K562 (cell line): Measurements from ENCODE around the gene CENPX. TPM values are rescaled to one million over a fixed set of nuclear protein-coding genes. Genes with fewer than 3 reads are reported as not detected.

Source experiments
- CBX3 ChIP-seq, 2 experiments: IDR thresholded peaks; 1 replicate in 1 of 2; 2 replicates in 1 of 2; pipeline ENCODE4 v1.6.1; 2012; ENCODE audit warnings: inconsistent platforms in 2 of 2, low read length in 2 of 2, borderline replicate concordance in 1 of 2, control low read depth in 1 of 2
- CHD1 ChIP-seq: fragments of 200-600 bp; sonication (generic); IDR thresholded peaks from one replicate; pipeline ENCODE4 v1.6.1; 2012; ENCODE audit warnings: mild to moderate bottlenecking, moderate library complexity, low read length, inconsistent platforms
- DPF2 ChIP-seq: fragments of 450-650 bp; IDR thresholded peaks from 2 replicates; pipeline ENCODE4 v1.6.1; 2016
- EGR1 ChIP-seq: fragments of 450-650 bp; conservative IDR thresholded peaks from 2 replicates; pipeline ENCODE4 v1.6.1; 2017; ENCODE audit warnings: mild to moderate bottlenecking
- HNRNPLL ChIP-seq: fragments of 200-400 bp; formaldehyde crosslinking; IDR thresholded peaks from 2 replicates; pipeline ENCODE4 v1.6.1; 2017; ENCODE audit warnings: low read length, low read depth, mild to moderate bottlenecking; ENCODE audit not compliant: poor library complexity, severe bottlenecking
- KDM1A ChIP-seq, 2 experiments: fragments of 450-650 bp; IDR thresholded peaks; 2 replicates each; pipeline ENCODE4 v1.6.1; 2016; ENCODE audit warnings: mild to moderate bottlenecking in 2 of 2
- MYNN ChIP-seq, 2 experiments: sonication (generic); formaldehyde crosslinking in 1 of 2; IDR thresholded peaks; 2 replicates each; pipeline versions ENCODE4 v1.5.0 to v1.6.1; 2016 to 2020; ENCODE audit warnings: antibody characterized with exemption in 1 of 2, missing genetic modification reagents in 1 of 2
- POLR2G ChIP-seq: fragments of 200-400 bp; formaldehyde crosslinking; IDR thresholded peaks from 2 replicates; pipeline ENCODE4 v1.6.1; 2017; ENCODE audit warnings: low read depth, mild to moderate bottlenecking, antibody characterized with exemption, low read length, moderate library complexity
- RBFOX2 ChIP-seq: fragments of 200-400 bp; formaldehyde crosslinking; IDR thresholded peaks from 2 replicates; pipeline ENCODE4 v1.6.1; 2017; ENCODE audit warnings: low read depth, mild to moderate bottlenecking, low read length, moderate library complexity
- SIX5 ChIP-seq, 2 experiments: IDR thresholded peaks; 2 replicates each; pipeline ENCODE4 v1.6.1; 2011; ENCODE audit warnings: low read length in 2 of 2, borderline replicate concordance in 1 of 2, low read depth in 1 of 2, mild to moderate bottlenecking in 1 of 2, moderate library complexity in 1 of 2; ENCODE audit not compliant: insufficient read depth in 1 of 2
- ZNF174 ChIP-seq: fragments of 250-450 bp; sonication (Bioruptor Pico); IDR thresholded peaks from 2 replicates; pipeline ENCODE4 v1.4.0; 2020; ENCODE audit warnings: mild to moderate bottlenecking
- ZNF263 ChIP-seq: sonication (generic); formaldehyde crosslinking; IDR thresholded peaks from 2 replicates; pipeline ENCODE4 v1.8.0; 2022; ENCODE audit warnings: mild to moderate bottlenecking, missing genetic modification reagents, borderline replicate concordance
- ZSCAN32 ChIP-seq: fragments of 450-650 bp; formaldehyde crosslinking; IDR thresholded peaks from 2 replicates; pipeline ENCODE4 v1.4.0; 2020; ENCODE audit warnings: mild to moderate bottlenecking, moderate library complexity
- polyA plus RNA-seq, 8 experiments: library from polyadenylated mRNA; depleted of rRNA in 4 of 8; stranded (reverse) in 5 of 8; unstranded in 3 of 8; fragments of >200 nt; fragmentation: Nextera tagmentation in 2 of 8; fragmentation: Illumina TruSeq in 1 of 8; extraction: Ambion mirVana in 2 of 8; extraction: Trizol in 1 of 8; gene quantifications; 2 replicates each; pipeline versions ENCODE4 v1.2.1 to v1.2.3, GENCODE V29; 2011 to 2014; ENCODE audit warnings: inconsistent platforms in 1 of 8, missing spikeins in 1 of 8
- total RNA-seq, 7 experiments: library from RNA; depleted of rRNA in 6 of 7; stranded (reverse); fragments of >200 nt in 6 of 7; fragmentation: Illumina TruSeq in 2 of 7; extraction: Trizol in 2 of 7; gene quantifications; 2 replicates each; pipeline versions ENCODE4 v1.2.1 to v1.2.3, GENCODE V29; 2011 to 2021; ENCODE audit warnings: low replicate concordance in 1 of 7
- TF ChIP-seq, protein P1 (sequence below): fragments of 450-650 bp; formaldehyde crosslinking; IDR thresholded peaks from 2 replicates; pipeline ENCODE4 v1.4.0; 2020; ENCODE audit warnings: mild to moderate bottlenecking, mixed read lengths
- TF ChIP-seq, protein P2 (sequence below): fragments of 250-450 bp; sonication (Bioruptor Pico); IDR thresholded peaks from 2 replicates; pipeline ENCODE4 v1.9.0; 2021; ENCODE audit warnings: mild to moderate bottlenecking
- TF ChIP-seq, protein P3 (sequence below), 2 experiments: fragments of 450-650 bp in 1 of 2; IDR thresholded peaks; 2 replicates each; pipeline ENCODE4 v1.6.1; 2011 to 2017; ENCODE audit warnings: low read depth in 2 of 2, antibody characterized with exemption in 1 of 2, borderline replicate concordance in 1 of 2, low read length in 1 of 2, mild to moderate bottlenecking in 1 of 2, mixed read lengths in 1 of 2; ENCODE audit not compliant: control insufficient read depth in 1 of 2

CENPX gene
- total and polyA plus RNA-seq, 9 of the 15 experiments (the other 6 are each of a cell fraction or from before 2014, with no cell fraction given), result 32.7 to 352 (median 127) TPM

DNA sequence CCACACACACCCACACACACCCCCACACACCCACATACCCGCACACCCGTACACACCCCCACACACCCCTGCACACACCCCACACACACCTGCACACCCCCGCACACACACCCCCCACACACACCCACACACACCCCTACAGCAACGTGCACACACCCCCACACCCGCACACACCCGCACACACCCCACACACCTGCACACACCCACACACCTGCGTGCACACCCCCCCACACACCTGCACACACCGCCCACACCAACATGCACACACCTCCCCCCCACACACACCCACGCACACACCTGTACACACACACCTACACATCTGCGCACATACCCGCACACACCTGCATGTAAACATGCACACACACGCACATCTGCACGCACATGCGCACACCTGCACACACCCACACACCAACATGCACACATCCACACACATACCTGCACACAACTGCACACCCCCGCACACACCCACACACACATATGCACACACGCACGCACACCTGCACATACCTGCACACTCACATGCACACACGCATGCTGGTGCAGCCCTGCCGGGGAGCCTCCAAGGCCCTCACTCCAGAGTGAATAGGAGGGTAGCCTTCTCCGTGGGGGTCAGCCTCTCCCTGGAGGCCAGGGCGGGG, 37.8 kb downstream of the CENPX start (continued):
- no peak for TF ChIP-seq ZNF263 (CRISPR knock-in tag)
- peak; percentile 56 for TF ChIP-seq HNRNPLL
- TF ChIP-seq DPF2, result no peak
- TF ChIP-seq POLR2G, result peak; percentile 29; the same call in 1 of the 2 replicates
- TF ChIP-seq CHD1, result no peak
- 0 out of 2 replicates have a peak, but pooled peaks have one; percentile 28 for TF ChIP-seq RBFOX2
- peak in 1 of 2 experiments; percentile 49; a peak in 1 of 4 replicates for TF ChIP-seq KDM1A (IDR thresholded peaks at IDR 0.05)
- TF ChIP-seq MYNN (IDR thresholded peaks at IDR 0.05), result peak; percentile 74
- TF ChIP-seq MYNN (CRISPR knock-in tag; IDR thresholded peaks at IDR 0.05), result no peak
- TF ChIP-seq, protein P1, sequence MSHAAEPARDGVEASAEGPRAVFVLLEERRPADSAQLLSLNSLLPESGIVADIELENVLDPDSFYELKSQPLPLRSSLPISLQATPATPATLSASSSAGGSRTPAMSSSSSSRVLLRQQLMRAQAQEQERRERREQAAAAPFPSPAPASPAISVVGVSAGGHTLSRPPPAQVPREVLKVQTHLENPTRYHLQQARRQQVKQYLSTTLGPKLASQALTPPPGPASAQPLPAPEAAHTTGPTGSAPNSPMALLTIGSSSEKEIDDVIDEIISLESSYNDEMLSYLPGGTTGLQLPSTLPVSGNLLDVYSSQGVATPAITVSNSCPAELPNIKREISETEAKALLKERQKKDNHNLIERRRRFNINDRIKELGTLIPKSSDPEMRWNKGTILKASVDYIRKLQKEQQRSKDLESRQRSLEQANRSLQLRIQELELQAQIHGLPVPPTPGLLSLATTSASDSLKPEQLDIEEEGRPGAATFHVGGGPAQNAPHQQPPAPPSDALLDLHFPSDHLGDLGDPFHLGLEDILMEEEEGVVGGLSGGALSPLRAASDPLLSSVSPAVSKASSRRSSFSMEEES (CRISPR knock-in tag), result no peak
- TF ChIP-seq SIX5 (IDR thresholded peaks at IDR 0.05; ENCODE audit: borderline replicate concordance in 1 of 2, insufficient read depth in 1 of 2, low read depth in 1 of 2, low read length in 2 of 2), result no peak
- TF ChIP-seq CBX3 (IDR thresholded peaks at IDR 0.05; ENCODE audit: borderline replicate concordance in 1 of 2, low read length in 2 of 2), result no peak
- TF ChIP-seq, protein P2, sequence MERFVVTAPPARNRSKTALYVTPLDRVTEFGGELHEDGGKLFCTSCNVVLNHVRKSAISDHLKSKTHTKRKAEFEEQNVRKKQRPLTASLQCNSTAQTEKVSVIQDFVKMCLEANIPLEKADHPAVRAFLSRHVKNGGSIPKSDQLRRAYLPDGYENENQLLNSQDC (CRISPR knock-in tag), result no peak
- TF ChIP-seq, protein P3, sequence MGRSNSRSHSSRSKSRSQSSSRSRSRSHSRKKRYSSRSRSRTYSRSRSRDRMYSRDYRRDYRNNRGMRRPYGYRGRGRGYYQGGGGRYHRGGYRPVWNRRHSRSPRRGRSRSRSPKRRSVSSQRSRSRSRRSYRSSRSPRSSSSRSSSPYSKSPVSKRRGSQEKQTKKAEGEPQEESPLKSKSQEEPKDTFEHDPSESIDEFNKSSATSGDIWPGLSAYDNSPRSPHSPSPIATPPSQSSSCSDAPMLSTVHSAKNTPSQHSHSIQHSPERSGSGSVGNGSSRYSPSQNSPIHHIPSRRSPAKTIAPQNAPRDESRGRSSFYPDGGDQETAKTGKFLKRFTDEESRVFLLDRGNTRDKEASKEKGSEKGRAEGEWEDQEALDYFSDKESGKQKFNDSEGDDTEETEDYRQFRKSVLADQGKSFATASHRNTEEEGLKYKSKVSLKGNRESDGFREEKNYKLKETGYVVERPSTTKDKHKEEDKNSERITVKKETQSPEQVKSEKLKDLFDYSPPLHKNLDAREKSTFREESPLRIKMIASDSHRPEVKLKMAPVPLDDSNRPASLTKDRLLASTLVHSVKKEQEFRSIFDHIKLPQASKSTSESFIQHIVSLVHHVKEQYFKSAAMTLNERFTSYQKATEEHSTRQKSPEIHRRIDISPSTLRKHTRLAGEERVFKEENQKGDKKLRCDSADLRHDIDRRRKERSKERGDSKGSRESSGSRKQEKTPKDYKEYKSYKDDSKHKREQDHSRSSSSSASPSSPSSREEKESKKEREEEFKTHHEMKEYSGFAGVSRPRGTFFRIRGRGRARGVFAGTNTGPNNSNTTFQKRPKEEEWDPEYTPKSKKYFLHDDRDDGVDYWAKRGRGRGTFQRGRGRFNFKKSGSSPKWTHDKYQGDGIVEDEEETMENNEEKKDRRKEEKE (IDR thresholded peaks at IDR 0.05; ENCODE audit: borderline replicate concordance in 1 of 2, control insufficient read depth in 1 of 2, low read depth in 2 of 2, low read length in 1 of 2), result peak in 1 of 2 experiments; percentile 19; a peak in 1 of 4 replicates
- TF ChIP-seq EGR1, result peak; percentile 84
- TF ChIP-seq ZSCAN32 (CRISPR knock-in tag), result no peak
- TF ChIP-seq ZNF174 (CRISPR knock-in tag), result no peak
